ENCODE results near the gene DOCK3. TPM values are rescaled to one million over a fixed set of nuclear protein-coding genes. Genes with fewer than 3 reads are reported as not detected.

Gene DOCK3
- total and polyA plus RNA-seq, 10 of the 15 experiments (the other 5 are each of a cell fraction or from before 2014, with no cell fraction given) = 0.02 to 0.52 (median 0.04) TPM; not detected in 5

DNA sequence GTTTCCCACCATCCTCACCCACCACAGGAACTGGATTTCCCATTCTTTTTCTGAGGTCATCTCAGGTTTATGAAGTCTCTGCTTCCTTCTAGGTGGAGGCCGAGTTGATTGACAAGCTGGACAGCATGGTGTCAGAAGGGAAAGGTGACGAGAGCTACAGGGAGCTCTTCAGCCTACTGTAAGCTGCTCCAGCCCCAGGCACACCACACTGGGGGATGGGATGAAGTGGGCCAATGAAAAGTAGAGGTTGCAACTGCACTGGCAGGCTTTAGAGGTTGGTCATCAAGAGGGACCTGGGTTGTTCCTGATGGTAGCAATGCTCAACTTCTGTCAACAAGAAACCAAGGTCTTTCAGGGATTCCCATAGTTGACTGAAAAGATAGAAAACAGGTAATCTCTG lies 655.3 kb downstream of the DOCK3 start:
- CTCF ChIA-PET = no interaction called here
- SMC1A ChIA-PET (ENCODE audit: uncharacterized antibody, unreplicated experiment) = no interaction called here
- no peaks in the 10 kb centered on the region for H4K20me1 ChIP-seq (ENCODE audit: control insufficient read depth, insufficient read depth)
- FAIRE-seq (no peak), DNase-seq (ENCODE audit: low read depth, low spot score) (no peak), ATAC-seq (no peak)
- no TSS peak for BruUV-seq (replicated peaks)
- in situ Hi-C loops (cut with MboI) (no loop called here), intact Hi-C loops (cut with micrococcal nuclease; ENCODE audit: unreplicated experiment) (no loop called here)
- 25% methylated on average over 2 of the region's 2 CpGs for WGBS (ENCODE audit: insufficient coverage, insufficient replicate concordance, low lambda C conversion rate, missing lambda C conversion rate)
- no peak overlapping the region for H3K9ac ChIP-seq (ENCODE audit: control insufficient read depth, insufficient read depth, low read length)
- H3K4me3 ChIP-seq = no peak overlapping the region
- no peak overlapping the region for H2AFZ ChIP-seq (ENCODE audit: control insufficient read depth, low read depth, low read length)
- no peaks in the 10 kb centered on the region for H3K9me3 ChIP-seq (replicated peaks; ENCODE audit: control insufficient read depth, insufficient read depth, low read length)
- H3K4me1 ChIP-seq (ENCODE audit: control insufficient read depth, insufficient read depth, low read length) = no peaks in the 10 kb centered on the region
- no peaks in the 10 kb centered on the region for H3K36me3 ChIP-seq (ENCODE audit: control insufficient read depth in 2 of 2, insufficient read depth in 2 of 2, low read length in 1 of 2)
- POLR2A ChIA-PET = no interaction called here
- 0 out of 4 replicates have a peak, but pooled peaks cover 0 to 1% of the 10 kb centered on the region in 2 experiments for H3K27me3 ChIP-seq (replicated peaks in 1 of 2; ENCODE audit: control insufficient read depth in 2 of 2, insufficient read depth in 2 of 2, low read length in 1 of 2)
- no peak overlapping the region for H3K4me2 ChIP-seq (ENCODE audit: control insufficient read depth, insufficient read depth)
- no peaks in the 10 kb centered on the region for H3K79me2 ChIP-seq (ENCODE audit: control insufficient read depth, insufficient read depth, low read length)
- no peak overlapping the region for H3K27ac ChIP-seq (ENCODE audit: control insufficient read depth, insufficient read depth)
- RAD21 ChIA-PET (ENCODE audit: unreplicated experiment) = no interaction called here
- no peak for TF ChIP-seq IKZF2 (IDR thresholded peaks at IDR 0.05)
- no peak for TF ChIP-seq ETV6 (conservative IDR thresholded peaks at IDR 0.05 in 1 of 2, IDR thresholded peaks at IDR 0.05 in 1 of 2; ENCODE audit: borderline replicate concordance in 1 of 2, low read depth in 1 of 2)
- TF ChIP-seq, protein P1, sequence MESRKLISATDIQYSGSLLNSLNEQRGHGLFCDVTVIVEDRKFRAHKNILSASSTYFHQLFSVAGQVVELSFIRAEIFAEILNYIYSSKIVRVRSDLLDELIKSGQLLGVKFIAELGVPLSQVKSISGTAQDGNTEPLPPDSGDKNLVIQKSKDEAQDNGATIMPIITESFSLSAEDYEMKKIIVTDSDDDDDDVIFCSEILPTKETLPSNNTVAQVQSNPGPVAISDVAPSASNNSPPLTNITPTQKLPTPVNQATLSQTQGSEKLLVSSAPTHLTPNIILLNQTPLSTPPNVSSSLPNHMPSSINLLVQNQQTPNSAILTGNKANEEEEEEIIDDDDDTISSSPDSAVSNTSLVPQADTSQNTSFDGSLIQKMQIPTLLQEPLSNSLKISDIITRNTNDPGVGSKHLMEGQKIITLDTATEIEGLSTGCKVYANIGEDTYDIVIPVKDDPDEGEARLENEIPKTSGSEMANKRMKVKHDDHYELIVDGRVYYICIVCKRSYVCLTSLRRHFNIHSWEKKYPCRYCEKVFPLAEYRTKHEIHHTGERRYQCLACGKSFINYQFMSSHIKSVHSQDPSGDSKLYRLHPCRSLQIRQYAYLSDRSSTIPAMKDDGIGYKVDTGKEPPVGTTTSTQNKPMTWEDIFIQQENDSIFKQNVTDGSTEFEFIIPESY (IDR thresholded peaks at IDR 0.05) = no peak
- TF ChIP-seq FOXM1 (IDR thresholded peaks at IDR 0.05; ENCODE audit: low read depth, low read length) = no peak
- no peak for TF ChIP-seq ZBED1 (IDR thresholded peaks at IDR 0.05; ENCODE audit: borderline replicate concordance)
- TF ChIP-seq SIX5 (IDR thresholded peaks at IDR 0.05; ENCODE audit: low read depth, low read length, severe bottlenecking) = no peak
- TF ChIP-seq EGR1 (IDR thresholded peaks at IDR 0.05; ENCODE audit: borderline replicate concordance in 1 of 2, low read depth in 2 of 2, low read length in 2 of 2) = no peak
- no peak for TF ChIP-seq ZNF622 (IDR thresholded peaks at IDR 0.05)
- TF ChIP-seq, protein P2, sequence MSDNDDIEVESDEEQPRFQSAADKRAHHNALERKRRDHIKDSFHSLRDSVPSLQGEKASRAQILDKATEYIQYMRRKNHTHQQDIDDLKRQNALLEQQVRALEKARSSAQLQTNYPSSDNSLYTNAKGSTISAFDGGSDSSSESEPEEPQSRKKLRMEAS (IDR thresholded peaks at IDR 0.05; ENCODE audit: low read depth, low read length) = no peak
- TF ChIP-seq, protein P3, sequence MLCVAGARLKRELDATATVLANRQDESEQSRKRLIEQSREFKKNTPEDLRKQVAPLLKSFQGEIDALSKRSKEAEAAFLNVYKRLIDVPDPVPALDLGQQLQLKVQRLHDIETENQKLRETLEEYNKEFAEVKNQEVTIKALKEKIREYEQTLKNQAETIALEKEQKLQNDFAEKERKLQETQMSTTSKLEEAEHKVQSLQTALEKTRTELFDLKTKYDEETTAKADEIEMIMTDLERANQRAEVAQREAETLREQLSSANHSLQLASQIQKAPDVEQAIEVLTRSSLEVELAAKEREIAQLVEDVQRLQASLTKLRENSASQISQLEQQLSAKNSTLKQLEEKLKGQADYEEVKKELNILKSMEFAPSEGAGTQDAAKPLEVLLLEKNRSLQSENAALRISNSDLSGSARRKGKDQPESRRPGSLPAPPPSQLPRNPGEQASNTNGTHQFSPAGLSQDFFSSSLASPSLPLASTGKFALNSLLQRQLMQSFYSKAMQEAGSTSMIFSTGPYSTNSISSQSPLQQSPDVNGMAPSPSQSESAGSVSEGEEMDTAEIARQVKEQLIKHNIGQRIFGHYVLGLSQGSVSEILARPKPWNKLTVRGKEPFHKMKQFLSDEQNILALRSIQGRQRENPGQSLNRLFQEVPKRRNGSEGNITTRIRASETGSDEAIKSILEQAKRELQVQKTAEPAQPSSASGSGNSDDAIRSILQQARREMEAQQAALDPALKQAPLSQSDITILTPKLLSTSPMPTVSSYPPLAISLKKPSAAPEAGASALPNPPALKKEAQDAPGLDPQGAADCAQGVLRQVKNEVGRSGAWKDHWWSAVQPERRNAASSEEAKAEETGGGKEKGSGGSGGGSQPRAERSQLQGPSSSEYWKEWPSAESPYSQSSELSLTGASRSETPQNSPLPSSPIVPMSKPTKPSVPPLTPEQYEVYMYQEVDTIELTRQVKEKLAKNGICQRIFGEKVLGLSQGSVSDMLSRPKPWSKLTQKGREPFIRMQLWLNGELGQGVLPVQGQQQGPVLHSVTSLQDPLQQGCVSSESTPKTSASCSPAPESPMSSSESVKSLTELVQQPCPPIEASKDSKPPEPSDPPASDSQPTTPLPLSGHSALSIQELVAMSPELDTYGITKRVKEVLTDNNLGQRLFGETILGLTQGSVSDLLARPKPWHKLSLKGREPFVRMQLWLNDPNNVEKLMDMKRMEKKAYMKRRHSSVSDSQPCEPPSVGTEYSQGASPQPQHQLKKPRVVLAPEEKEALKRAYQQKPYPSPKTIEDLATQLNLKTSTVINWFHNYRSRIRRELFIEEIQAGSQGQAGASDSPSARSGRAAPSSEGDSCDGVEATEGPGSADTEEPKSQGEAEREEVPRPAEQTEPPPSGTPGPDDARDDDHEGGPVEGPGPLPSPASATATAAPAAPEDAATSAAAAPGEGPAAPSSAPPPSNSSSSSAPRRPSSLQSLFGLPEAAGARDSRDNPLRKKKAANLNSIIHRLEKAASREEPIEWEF (IDR thresholded peaks at IDR 0.05; ENCODE audit: insufficient replicate concordance, low read depth, low read length) = no peak
- TF ChIP-seq GATAD2B (conservative IDR thresholded peaks at IDR 0.05; ENCODE audit: low read depth) = no peak
- TF ChIP-seq MYB (IDR thresholded peaks at IDR 0.05; ENCODE audit: borderline replicate concordance, low read depth, low read length) = no peak
- no peak for TF ChIP-seq ATF7 (IDR thresholded peaks at IDR 0.05; ENCODE audit: low read depth)
- no peak for TF ChIP-seq ATF3 (IDR thresholded peaks at IDR 0.05; ENCODE audit: borderline replicate concordance, extremely low read depth, low read depth, low read length)
- no peak for TF ChIP-seq RAD21 (IDR thresholded peaks at IDR 0.05; ENCODE audit: insufficient read depth, low read depth, low read length)
- no peak for TF ChIP-seq RCOR1 (conservative IDR thresholded peaks at IDR 0.05; ENCODE audit: low read depth, low read length)
